Spleen (tissue), 11 donors: ENCODE results near the gene TRIP6. TPM values are rescaled to one million over a fixed set of nuclear protein-coding genes. Genes with fewer than 3 reads are reported as not detected.

ENCODE experiments used
- DNase-seq: peaks from one replicate; pipeline ENCODE4 v3.0.0-alpha.2; 2020
- H3K27ac ChIP-seq, 8 donors: fragments of 200-600 bp; sonication (generic) in 7 of 8; 1 replicate in 4 of 8; 2 replicates in 4 of 8; pipeline versions ENCODE4 v1.5.0 to v1.8.0; 2016 to 2021; ENCODE audit warnings: inconsistent platforms in 4 of 8, mild to moderate bottlenecking in 4 of 8, moderate library complexity in 1 of 8
- H3K27me3 ChIP-seq, 7 donors: fragments of 200-600 bp; sonication (generic) in 6 of 7; replicated peaks in 1 of 7; 1 replicate in 4 of 7; 2 replicates in 3 of 7; pipeline versions ENCODE4 v1.5.0 to v1.8.0; 2016 to 2021; ENCODE audit warnings: inconsistent platforms in 3 of 7, mild to moderate bottlenecking in 1 of 7
- H3K36me3 ChIP-seq, 6 donors: fragments of 200-600 bp; sonication (generic) in 5 of 6; 1 replicate in 4 of 6; 2 replicates in 2 of 6; pipeline versions ENCODE4 v1.5.0 to v1.8.0; 2016 to 2021; ENCODE audit warnings: inconsistent platforms in 2 of 6
- H3K4me1 ChIP-seq, 6 donors: fragments of 200-600 bp; sonication (generic) in 5 of 6; 1 replicate in 3 of 6; 2 replicates in 3 of 6; pipeline versions ENCODE4 v1.5.0 to v1.8.0; 2016 to 2021; ENCODE audit warnings: inconsistent platforms in 3 of 6
- H3K4me3 ChIP-seq, 8 donors: fragments of 200-600 bp; sonication (generic) in 7 of 8; 1 replicate in 4 of 8; 2 replicates in 4 of 8; pipeline versions ENCODE4 v1.5.0 to v1.8.0; 2016 to 2021; ENCODE audit warnings: inconsistent platforms in 4 of 8, mild to moderate bottlenecking in 4 of 8, moderate library complexity in 2 of 8
- H3K9me3 ChIP-seq, 8 donors: fragments of 200-600 bp; sonication (generic) in 7 of 8; 1 replicate in 4 of 8; 2 replicates in 4 of 8; pipeline versions ENCODE4 v1.5.0 to v1.8.0; 2016 to 2021; ENCODE audit warnings: inconsistent platforms in 4 of 8
- CTCF ChIP-seq, 11 experiments: fragments of 200-600 bp in 7 of 11; fragments of 450-650 bp in 4 of 11; sonication (generic) in 4 of 11; IDR thresholded peaks in 8 of 11; conservative IDR thresholded peaks in 3 of 11; 1 replicate in 7 of 11; 2 replicates in 4 of 11; pipeline versions ENCODE4 v1.4.0 to v1.8.0; 2016 to 2021; ENCODE audit warnings: antibody characterized with exemption in 11 of 11, inconsistent platforms in 4 of 11, mild to moderate bottlenecking in 1 of 11
- POLR2A ChIP-seq, 3 donors: fragments of 450-650 bp; IDR thresholded peaks; one replicate each; pipeline ENCODE4 v1.5.1; 2017; ENCODE audit warnings: antibody characterized with exemption in 3 of 3, mild to moderate bottlenecking in 1 of 3
- POLR2AphosphoS5 ChIP-seq, 3 donors: sonication (generic); formaldehyde crosslinking; IDR thresholded peaks; one replicate each; pipeline ENCODE4 v1.5.1; 2017; ENCODE audit warnings: antibody characterized with exemption in 3 of 3
- WGBS, 5 donors: extraction: QIAGEN DNeasy Blood & Tissue Kit in 3 of 5; methylation state at CpG; one replicate each; pipeline versions ENCODE4 v1.1.5 to v1.1.7; 2013 to 2018; 5-methylcytosine and 5-hydroxymethylcytosine counted together
- intact Hi-C: fragments of 100-400 bp; cut with DNase I; formaldehyde crosslinking; loops from one replicate; pipeline ENCODE4 v1.15.0; 2023; ENCODE audit warnings: low total_unique reads
- polyA plus RNA-seq, 3 donors: library from polyadenylated mRNA; stranded (reverse); fragments of 200-250 nt; gene quantifications; one replicate each; pipeline ENCODE4 v1.2.1, GENCODE V29; 2013
- total RNA-seq, 7 donors: library from RNA; depleted of rRNA in 3 of 7; stranded (reverse); fragments of >200 nt in 3 of 7; fragmentation: NEBNext Ultra II Directional in 4 of 7; extraction: Animal tissue kit (Norgen Biotek cat#: 25700) in 4 of 7; gene quantifications; one replicate each; pipeline versions ENCODE4 v1.1.0 to v1.2.1, GENCODE V29; 2016 to 2021
- donor health status: healthy with polysubstance abuse.
- donor health status: DM: no; HTN: no; CAD: no; lungs with moderate emphysema.
- donor health status: DM: no; HTN: no; CAD: no.
- donor health status: Bipolar disorder and iron deficiency.
- donor health status: healthy.
- donor health status: DM: no; HTN: no; CAD: no.
- donor health status: DM: yes; HTN: yes; CAD: no.

TRIP6 gene
- total and polyA plus RNA-seq, 10 donors = 12.4 to 30.2 (median 21.6) TPM

- no peak for DNase-seq
- intact Hi-C loops = loop anchor here (10.0 kb wide), 1 partner anchor 155 kb away; the partner anchor contains the start of gene POP7
- H3K36me3 ChIP-seq = peaks cover 0 to 100% (median 61%) of the 10 kb centered on the region in 6 donors
- no peak overlapping the region for H3K4me3 ChIP-seq
- TF ChIP-seq CTCF (IDR thresholded peaks at IDR 0.05 in 8 of 11, conservative IDR thresholded peaks at IDR 0.05 in 3 of 11) = no peak
- TF ChIP-seq POLR2A (IDR thresholded peaks at IDR 0.05) = no peak
- TF ChIP-seq POLR2AphosphoS5 (IDR thresholded peaks at IDR 0.05) = no peak
- peaks cover 9 to 49% (median 20%) of the 10 kb centered on the region in 6 donors for H3K4me1 ChIP-seq
- no peak overlapping the region for H3K27ac ChIP-seq
- no peaks in the 10 kb centered on the region for H3K9me3 ChIP-seq
- 91 to 98% (median 96%) methylated on average over 14 to 15 of the region's 15 CpGs for WGBS, 5 donors
- H3K27me3 ChIP-seq = no peaks in the 10 kb centered on the region
Measured at GRCh38 chr7:100859856-100860255, 7.3 kb upstream of the TRIP6 start.

GRCh38 chr7:100860702-100861615 is 6.2 kb upstream of the TRIP6 start:
- 93 to 97% (median 94%) methylated on average over 15 to 18 of the region's 18 CpGs for WGBS, 5 donors
- TF ChIP-seq POLR2AphosphoS5 (IDR thresholded peaks at IDR 0.05) (peak in 1 of 3 donors; percentile 56), POLR2A (IDR thresholded peaks at IDR 0.05) (no peak)
- Histone ChIP-seq H3K9me3 (no peaks in the 10 kb centered on the region), H3K4me1 (peaks cover 14 to 49% (median 24%) of the 10 kb centered on the region in 6 donors), H3K36me3 (peaks cover 0 to 100% (median 59%) of the 10 kb centered on the region in 6 donors), H3K4me3 (no peak overlapping the region), H3K27me3 (no peaks in the 10 kb centered on the region), H3K27ac (no peak overlapping the region)
- DNase-seq = no peak
- intact Hi-C loops = no loop called here

GRCh38 chr7:100861616-100861985 is 5.6 kb upstream of the TRIP6 start:
- no peak overlapping the region for H3K4me3 ChIP-seq
- H3K36me3 ChIP-seq = peaks cover 0 to 97% (median 59%) of the 10 kb centered on the region in 6 donors
- no peaks in the 10 kb centered on the region for H3K27me3 ChIP-seq
- intact Hi-C loops = no loop called here
- no peaks in the 10 kb centered on the region for H3K9me3 ChIP-seq
- TF ChIP-seq CTCF (IDR thresholded peaks at IDR 0.05 in 8 of 11, conservative IDR thresholded peaks at IDR 0.05 in 3 of 11) (no peak), POLR2AphosphoS5 (IDR thresholded peaks at IDR 0.05) (no peak), POLR2A (IDR thresholded peaks at IDR 0.05) (no peak)
- H3K27ac ChIP-seq = no peak overlapping the region
- no peak for DNase-seq
- 95 to 97% (median 96%) methylated on average over 7 to 14 of the region's 14 CpGs for WGBS, 5 donors
- peaks cover 20 to 53% (median 30%) of the 10 kb centered on the region in 6 donors for H3K4me1 ChIP-seq

GRCh38 chr7:100863406-100863950 is 3.7 kb upstream of the TRIP6 start:
- TF ChIP-seq CTCF (IDR thresholded peaks at IDR 0.05 in 8 of 11, conservative IDR thresholded peaks at IDR 0.05 in 3 of 11) (no peak), POLR2AphosphoS5 (IDR thresholded peaks at IDR 0.05) (peak in 2 of 3 donors; percentile 58 to 64)
- peaks cover 0 to 10% (median 0%) of the 10 kb centered on the region in 7 donors for H3K27me3 ChIP-seq
- no peak for DNase-seq
- intact Hi-C loops = no loop called here
- H3K4me1 ChIP-seq = peaks cover 25 to 60% (median 47%) of the 10 kb centered on the region in 6 donors
- H3K27ac ChIP-seq = peak overlapping the region in 5 of 8 donors; percentile 3 to 43 (median 35)
- peaks cover 0 to 78% (median 50%) of the 10 kb centered on the region in 6 donors for H3K36me3 ChIP-seq
- no peak overlapping the region for H3K4me3 ChIP-seq
- no peaks in the 10 kb centered on the region for H3K9me3 ChIP-seq
- 23 to 43% (median 30%) methylated on average over 10 of the region's 10 CpGs for WGBS, 5 donors
